Neural cell (in vitro differentiated cells): Measurements from ENCODE around the gene ARL6IP4.

Experiments used
- POLR2AphosphoS5 ChIP-seq: IDR thresholded peaks from 2 replicates; pipeline ENCODE4 v1.6.1; 2012
- TF ChIP-seq, protein P1 (sequence below): fragments of 450-650 bp; IDR thresholded peaks from 2 replicates; pipeline ENCODE4 v1.5.1; 2014; ENCODE audit warnings: antibody characterized with exemption, mild to moderate bottlenecking, moderate library complexity; ENCODE audit not compliant: poor library complexity, severe bottlenecking

DNA sequence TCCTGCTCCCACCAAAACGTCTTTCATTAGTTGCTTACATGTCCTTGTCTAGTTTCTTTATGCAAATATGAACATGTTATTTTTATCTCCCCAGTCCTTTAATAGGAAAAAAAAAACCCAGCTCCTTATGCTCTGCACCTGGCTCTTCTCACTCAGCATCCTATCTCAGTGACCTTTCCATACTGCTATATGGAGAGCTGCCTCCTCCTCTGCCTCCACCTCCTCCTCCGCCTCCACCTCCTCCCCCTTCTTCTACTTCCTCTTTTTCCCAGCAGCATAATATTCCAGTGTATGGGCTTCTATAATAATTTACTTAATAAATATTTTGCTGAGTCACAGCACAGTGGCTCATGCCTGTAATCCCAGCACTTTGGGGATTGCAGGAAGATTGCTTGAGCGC lies 45.8 kb upstream of the ARL6IP4 start:
- TF ChIP-seq, protein P1, sequence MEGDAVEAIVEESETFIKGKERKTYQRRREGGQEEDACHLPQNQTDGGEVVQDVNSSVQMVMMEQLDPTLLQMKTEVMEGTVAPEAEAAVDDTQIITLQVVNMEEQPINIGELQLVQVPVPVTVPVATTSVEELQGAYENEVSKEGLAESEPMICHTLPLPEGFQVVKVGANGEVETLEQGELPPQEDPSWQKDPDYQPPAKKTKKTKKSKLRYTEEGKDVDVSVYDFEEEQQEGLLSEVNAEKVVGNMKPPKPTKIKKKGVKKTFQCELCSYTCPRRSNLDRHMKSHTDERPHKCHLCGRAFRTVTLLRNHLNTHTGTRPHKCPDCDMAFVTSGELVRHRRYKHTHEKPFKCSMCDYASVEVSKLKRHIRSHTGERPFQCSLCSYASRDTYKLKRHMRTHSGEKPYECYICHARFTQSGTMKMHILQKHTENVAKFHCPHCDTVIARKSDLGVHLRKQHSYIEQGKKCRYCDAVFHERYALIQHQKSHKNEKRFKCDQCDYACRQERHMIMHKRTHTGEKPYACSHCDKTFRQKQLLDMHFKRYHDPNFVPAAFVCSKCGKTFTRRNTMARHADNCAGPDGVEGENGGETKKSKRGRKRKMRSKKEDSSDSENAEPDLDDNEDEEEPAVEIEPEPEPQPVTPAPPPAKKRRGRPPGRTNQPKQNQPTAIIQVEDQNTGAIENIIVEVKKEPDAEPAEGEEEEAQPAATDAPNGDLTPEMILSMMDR, result no peak
- no peak for TF ChIP-seq POLR2AphosphoS5
